Fibroblast of peridontal ligament (primary cell): Measurements from ENCODE around the gene CDK13.
"Not testable (repeated sequence)": the region's sequence is repeated elsewhere in the genome, so short reads cannot be mapped to it uniquely, and the experiment has no call there.

ENCODE experiments used
- DNase-seq: peaks from one replicate; pipeline ENCODE4 v3.0.0-alpha.2; 2010; ENCODE audit errors: extremely low read depth

CDK13 gene

DNA sequence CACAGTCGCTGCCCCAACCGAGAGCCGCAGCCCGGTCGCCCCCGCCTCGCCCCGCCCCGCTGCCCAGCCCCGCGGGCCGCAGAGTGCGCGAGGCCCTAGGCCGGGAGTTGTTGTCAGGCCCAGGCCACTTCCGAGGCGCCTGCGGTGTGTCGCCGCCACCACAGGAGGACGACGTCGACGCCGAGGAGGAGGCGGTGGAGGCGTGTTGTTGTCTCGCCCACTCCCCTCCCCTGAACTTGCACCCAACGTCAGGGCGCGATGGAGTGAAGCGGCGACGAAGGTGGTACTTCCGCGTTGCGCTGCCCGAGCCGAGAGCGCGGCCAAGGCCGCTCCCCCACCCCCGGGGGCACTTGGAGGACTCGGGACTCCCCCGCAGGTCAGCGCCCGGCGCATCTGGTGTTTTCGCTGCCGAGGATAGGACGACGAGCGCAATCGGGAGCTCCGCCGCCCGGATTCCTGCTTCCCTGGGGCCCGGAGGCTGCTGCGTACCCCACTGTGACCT, at the start of gene CDK13:
Gene CDK13 (plus strand): TSS at position 286 of the 502 bp plus-strand sequence. CDS start 386 bp downstream, outside the sequence.
- DNase-seq: peak; percentile 64

DNA sequence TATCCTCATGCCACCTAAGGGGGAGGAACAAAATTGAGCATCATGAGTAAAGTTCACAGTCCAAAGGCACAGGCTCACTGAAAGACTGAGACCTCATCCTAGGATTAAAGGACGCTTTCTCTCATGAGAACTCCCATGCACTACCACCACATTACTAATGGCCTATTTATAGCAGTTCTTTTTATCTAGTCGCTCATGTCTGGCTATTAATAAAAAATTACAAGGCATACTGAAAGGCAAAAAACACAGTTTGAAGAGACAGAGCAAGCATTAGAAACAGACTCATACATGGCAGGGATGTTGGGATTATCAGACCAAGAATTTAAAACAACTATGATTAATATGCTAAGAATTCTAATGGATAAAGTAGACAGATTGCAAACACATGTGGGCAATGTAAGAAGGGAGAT, 46.0 kb upstream of the CDK13 start:
- DNase-seq: peak; percentile 13

DNA sequence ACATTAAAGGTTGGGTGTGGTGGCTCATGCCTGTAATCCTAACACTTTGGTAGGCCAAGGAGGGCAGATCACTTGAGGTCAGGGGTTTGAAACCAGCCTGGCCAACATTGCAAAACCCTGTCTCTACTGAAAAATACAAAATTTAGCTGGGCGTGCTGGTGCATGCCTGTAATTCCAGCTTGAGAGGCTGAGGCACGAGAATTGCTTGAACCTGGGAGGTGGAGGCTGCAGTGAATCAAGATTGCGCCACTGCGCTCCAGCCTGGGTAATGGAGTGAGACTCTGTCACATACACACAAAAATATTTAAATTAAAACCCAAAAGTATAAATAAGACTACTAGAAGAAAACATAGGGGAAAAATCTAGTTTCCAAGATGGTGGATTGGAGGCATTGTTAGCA, 41.9 kb upstream of the CDK13 start:
- DNase-seq: no peak

DNA sequence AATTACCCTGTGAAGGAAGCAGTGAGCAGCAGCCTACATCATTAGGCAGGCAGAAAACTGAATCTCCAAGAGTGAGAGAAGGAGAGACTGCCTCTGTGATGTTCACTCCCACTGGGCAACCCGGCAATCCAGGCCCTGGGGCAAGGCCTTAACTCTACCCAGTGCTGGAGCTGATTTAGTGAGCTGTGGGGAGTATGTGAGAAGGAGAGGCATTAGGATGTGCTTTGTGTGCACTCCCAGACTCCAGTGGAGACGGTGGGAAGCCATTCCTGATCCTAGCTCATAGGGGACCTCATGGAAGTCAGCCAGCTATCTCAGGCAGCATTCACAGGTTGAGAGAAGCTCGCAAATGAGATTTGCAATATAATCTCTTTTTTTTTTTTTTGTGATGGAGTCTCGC, 41.1 kb upstream of the CDK13 start:
- no peak for DNase-seq

GRCh38 chr7:39909526-39909925, 40.5 kb upstream of the CDK13 start:
- no peak for DNase-seq

GRCh38 chr7:39910108-39910869, 39.8 kb upstream of the CDK13 start:
- no peak for DNase-seq

- no peak for DNase-seq
These were observed 38.9 kb upstream of the CDK13 start for GRCh38 chr7:39911167-39911566.

GRCh38 chr7:39915847-39916246, 34.2 kb upstream of the CDK13 start:
- DNase-seq: not testable (repeated sequence)

GRCh38 chr7:39919646-39920045, 30.4 kb upstream of the CDK13 start:
- DNase-seq: no peak

DNA sequence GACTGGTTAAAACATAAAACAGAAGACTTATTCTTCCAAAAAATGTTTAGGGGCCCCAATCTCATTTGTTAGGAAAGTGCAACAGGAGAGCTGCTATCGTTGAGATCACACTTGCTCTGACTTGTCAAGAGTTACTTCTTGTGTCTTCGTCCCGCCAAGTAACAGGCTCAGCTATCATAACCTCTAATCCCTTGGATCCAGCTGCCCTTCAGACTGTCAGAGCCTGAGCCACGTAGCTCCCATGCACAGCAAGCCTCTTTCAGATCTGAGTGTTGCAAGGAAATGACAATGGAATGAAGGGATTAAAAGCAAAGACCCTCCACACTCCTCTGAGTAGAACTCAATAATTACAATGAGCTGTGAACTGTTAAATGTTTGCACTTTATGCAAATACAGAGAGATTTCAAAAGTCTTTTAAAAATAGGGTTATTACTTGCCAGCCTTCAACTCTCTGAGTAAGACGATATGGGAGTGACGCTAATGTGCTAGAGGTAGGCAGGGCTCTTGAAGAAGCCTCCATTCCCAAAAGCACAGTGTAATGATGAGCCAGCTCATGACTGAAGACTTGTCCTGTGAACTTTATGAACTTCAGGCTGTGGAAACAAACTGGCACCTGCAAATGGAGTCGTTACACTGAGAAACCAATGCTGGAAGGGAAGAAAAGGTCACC, 28.4 kb upstream of the CDK13 start:
- no peak for DNase-seq

DNA sequence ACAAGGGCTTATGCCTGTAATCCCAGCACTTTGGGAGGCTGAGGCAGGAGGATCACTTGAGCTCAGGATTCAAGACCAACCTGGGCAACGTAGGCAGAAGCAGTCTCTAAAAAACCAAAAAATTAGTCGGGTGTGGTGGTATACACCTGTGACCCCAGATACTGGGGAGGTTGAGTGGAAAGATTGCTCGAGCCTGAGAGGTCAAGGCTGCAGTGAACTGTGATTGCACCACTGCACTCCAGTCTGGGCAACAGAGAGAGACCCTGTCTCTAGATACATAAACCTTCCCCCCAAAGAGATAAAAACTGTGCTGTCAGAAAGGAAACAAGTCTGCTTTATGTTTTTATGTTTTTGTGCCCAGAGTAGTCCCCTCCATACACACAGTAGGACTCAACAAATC, 27.5 kb upstream of the CDK13 start:
- no peak for DNase-seq

DNA sequence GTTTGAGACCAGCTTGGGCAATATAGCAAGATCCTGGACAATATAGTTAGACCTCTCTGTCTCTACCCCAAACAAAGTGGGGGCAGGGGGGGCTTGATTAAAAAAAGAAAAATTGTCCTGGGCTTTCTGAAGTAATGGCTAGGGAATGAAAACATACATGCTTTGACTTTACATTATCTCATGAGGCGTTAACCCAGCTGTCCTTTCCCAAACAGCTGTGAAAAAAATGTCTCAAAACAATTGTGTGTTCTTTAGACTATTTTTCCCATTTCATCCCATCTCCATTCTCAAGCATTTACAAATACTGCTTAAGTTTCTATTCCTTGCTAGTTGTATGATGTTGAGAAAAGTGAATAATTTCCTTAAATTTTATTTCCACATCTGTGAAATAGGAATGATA, 27.0 kb upstream of the CDK13 start:
- DNase-seq: no peak

DNA sequence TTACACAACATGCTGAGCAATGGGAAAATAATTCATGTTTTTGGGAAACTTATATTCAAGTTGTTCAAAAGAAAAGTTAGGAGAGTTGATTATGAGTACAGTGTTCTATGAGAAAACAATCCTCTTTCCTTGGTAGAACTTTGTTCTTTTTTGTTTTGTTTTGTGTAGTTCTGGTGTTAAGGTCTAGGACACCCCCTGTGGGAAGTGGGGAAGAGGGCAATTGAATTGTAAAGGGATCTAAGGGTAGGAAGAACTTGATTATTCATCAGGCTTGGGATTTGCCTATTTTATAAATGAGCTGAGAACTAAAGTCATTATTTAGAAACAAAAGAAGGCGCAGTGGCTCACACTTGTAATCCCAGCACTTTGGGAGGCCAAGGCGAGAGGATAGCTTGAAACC, 25.9 kb upstream of the CDK13 start:
- no peak for DNase-seq

GRCh38 chr7:39926111-39926510, 23.9 kb upstream of the CDK13 start:
- no peak for DNase-seq

DNA sequence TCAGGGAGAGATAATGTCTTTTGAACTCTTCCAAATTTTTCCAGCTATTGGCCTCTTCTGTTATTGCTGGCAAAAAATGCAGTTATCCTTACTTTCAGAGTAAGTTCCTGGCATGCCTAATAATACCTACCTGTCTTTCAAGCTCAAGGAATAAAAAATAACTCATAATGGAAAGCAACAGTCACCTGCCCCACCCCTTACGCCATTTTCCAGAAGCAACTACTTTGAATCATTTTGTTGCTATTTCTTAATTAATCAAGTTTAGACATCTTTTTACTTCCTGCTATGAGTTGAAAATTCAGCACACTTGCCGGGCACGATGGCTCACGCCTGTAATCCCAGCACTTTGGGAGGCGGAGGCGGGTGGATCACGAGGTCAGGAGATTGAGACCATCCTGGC, 23.0 kb upstream of the CDK13 start:
- no peak for DNase-seq

DNA sequence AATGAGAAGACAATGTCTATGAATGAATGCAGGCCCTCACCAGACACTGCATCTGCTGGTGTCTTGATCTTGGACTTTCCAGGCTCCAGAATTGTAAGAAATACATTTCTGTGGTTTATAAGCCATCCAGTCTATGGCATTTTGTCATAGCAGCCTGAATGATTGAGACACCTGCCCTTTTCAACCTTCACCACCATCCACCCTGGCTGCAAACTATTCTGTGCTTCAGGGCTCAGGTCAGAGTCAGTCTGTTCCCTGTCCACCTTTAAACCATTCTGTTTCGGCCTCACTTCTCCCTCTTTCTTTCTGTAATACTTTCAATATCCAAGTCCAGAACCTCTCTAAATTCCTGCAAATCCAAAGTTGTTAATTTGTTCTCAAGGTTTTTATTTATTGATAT, 15.9 kb upstream of the CDK13 start:
- no peak for DNase-seq

DNA sequence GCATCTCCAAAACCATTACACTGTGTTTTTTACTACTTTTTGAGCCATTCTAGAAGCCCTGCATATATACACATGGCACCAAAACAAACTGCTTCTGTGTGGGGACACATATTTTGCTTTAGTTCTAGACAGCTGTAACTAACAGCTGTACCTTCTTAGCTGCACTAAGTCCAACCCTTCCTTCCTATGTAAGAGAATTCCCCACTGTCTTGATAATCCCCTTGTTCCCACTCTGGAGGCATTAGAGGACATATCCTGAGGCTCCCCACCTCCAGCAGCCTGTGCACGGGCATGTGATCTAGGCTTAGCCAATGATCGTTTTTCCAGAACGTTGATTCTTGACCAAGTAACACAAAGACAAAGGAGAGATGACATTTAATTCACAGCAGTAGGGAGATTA, 13.3 kb upstream of the CDK13 start:
- no peak for DNase-seq

GRCh38 chr7:39937366-39938153, 12.5 kb upstream of the CDK13 start:
- DNase-seq: no peak

DNA sequence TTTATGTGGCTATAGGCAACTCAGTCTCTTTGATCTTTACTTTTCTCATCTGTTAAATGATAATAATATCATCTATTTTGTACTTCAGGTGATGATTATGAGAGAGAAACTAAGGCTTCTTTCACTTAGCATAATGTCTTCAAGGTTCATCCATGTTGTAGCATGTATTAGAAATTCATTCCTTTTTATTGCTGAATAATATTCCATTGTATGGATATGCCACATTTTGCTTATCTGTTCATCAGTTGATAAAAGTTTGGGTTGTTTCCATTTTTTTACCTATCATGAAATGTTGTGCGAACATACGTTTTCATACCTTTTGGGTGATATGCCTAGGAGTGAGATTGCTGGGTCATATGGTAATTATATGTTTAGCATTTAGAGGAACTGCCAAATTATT, 7.2 kb upstream of the CDK13 start:
- no peak for DNase-seq

DNA sequence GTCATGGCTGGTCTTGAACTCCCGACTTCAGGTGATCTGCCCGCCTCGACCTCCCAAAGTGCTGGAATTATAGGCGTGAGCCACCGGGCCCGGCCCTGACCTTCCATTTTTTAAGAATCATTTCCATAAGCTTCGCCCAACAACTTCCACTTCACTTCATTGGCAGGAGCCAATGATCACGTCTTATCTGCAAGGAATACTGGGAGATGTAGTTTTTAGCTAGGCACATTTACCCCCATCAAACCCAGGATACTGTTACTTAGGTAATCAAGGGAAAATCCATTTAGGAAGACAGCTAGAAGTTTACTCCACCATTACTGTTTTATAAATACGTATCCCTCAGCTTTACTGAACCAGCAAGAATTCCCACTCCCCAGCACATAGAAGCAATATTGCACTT, 3.4 kb upstream of the CDK13 start:
- DNase-seq: no peak

GRCh38 chr7:39948375-39948955, 1.6 kb upstream of the CDK13 start:
- DNase-seq: peak; percentile 39
